SK-N-SH (cell line): Measurements from ENCODE around the gene CNPY4. TPM values are rescaled to one million over a fixed set of nuclear protein-coding genes. Genes with fewer than 3 reads are reported as not detected.

ENCODE experiments used
- CTCF ChIA-PET: fragments of 300-600, 350-600 bp; formaldehyde crosslinking; extraction: SDS; loops from one replicate; lab custom pipeline; 2021; lab: Yijun Ruan, JAX
- POLR2A ChIA-PET: fragments of 350-600 bp; sonication (Branson Sonifier 250); formaldehyde crosslinking; extraction: SDS; loops from one replicate; lab custom pipeline; 2020; ENCODE audit warnings: antibody characterized with exemption, inconsistent platforms; lab: Yijun Ruan, JAX
- DNase-seq: peaks from one replicate; pipeline ENCODE4 v3.0.0; 2012
- H2AFZ ChIP-seq: fragments of 200-600 bp; sonication (generic); 2 replicates; pipeline ENCODE4 v1.8.1; 2016; ENCODE audit warnings: antibody characterized with exemption, mild to moderate bottlenecking, low read depth
- H3F3A ChIP-seq: fragments of 200-600 bp; sonication (generic); replicated peaks from 2 replicates; pipeline ENCODE3; 2016; ENCODE audit warnings: antibody characterized with exemption, mild to moderate bottlenecking; ENCODE audit not compliant: insufficient read depth
- H3K27ac ChIP-seq, 2 experiments: fragments of 200-500 bp in 1 of 2; fragments of 200-600 bp in 1 of 2; sonication (Bioruptor generic) in 1 of 2; sonication (generic), shearing (Covaris generic) in 1 of 2; 2 replicates each; pipeline versions ENCODE4 v1.5.1 to v1.6.1; 2014 to 2016; ENCODE audit warnings: low read depth in 2 of 2, inconsistent platforms in 1 of 2, low read length in 1 of 2, mild to moderate bottlenecking in 1 of 2, mixed read lengths in 1 of 2
- H3K27me3 ChIP-seq: fragments of 200-600 bp; sonication (generic), shearing (Covaris generic); 2 replicates; pipeline ENCODE4 v1.6.1; 2016; ENCODE audit warnings: mixed run types; ENCODE audit not compliant: insufficient read depth
- H3K36me3 ChIP-seq, 2 experiments: fragments of 200-500 bp in 1 of 2; fragments of 200-600 bp in 1 of 2; sonication (Bioruptor generic) in 1 of 2; sonication (generic) in 1 of 2; replicated peaks in 1 of 2; 2 replicates each; pipeline versions ENCODE3 to v1.5.1; 2014 to 2016; ENCODE audit warnings: low read length in 1 of 2, mild to moderate bottlenecking in 1 of 2; ENCODE audit not compliant: insufficient read depth in 2 of 2, control insufficient read depth in 1 of 2
- H3K4me1 ChIP-seq, 2 experiments: fragments of 200-500 bp in 1 of 2; fragments of 200-600 bp in 1 of 2; sonication (Bioruptor generic) in 1 of 2; sonication (generic), shearing (Covaris generic) in 1 of 2; 2 replicates each; pipeline versions ENCODE4 v1.5.1 to v1.6.1; 2014 to 2016; ENCODE audit warnings: low read depth in 1 of 2, low read length in 1 of 2, mixed run types in 1 of 2; ENCODE audit not compliant: insufficient read depth in 2 of 2, control insufficient read depth in 1 of 2
- H3K4me2 ChIP-seq: fragments of 200-600 bp; sonication (generic), shearing (Covaris generic); 2 replicates; pipeline ENCODE4 v1.6.1; 2017; ENCODE audit warnings: mixed run types
- H3K4me3 ChIP-seq, 2 experiments: fragments of 200-500 bp in 1 of 2; fragments of 200-600 bp in 1 of 2; sonication (Bioruptor generic) in 1 of 2; sonication (generic), shearing (Covaris generic) in 1 of 2; 2 replicates each; pipeline versions ENCODE4 v1.5.1 to v1.8.1; 2014 to 2016; ENCODE audit warnings: low read depth in 2 of 2, inconsistent platforms in 1 of 2, low read length in 1 of 2, mild to moderate bottlenecking in 1 of 2, mixed read lengths in 1 of 2, moderate library complexity in 1 of 2
- H3K79me2 ChIP-seq: fragments of 200-600 bp; sonication (generic); 2 replicates; pipeline ENCODE4 v1.8.1; 2017; ENCODE audit warnings: mild to moderate bottlenecking; ENCODE audit not compliant: insufficient read depth
- H3K9ac ChIP-seq: fragments of 200-600 bp; sonication (generic); 2 replicates; pipeline ENCODE4 v1.6.1; 2017; ENCODE audit warnings: mixed run types
- H3K9me2 ChIP-seq: fragments of 200-600 bp; sonication (generic); 2 replicates; pipeline ENCODE4 v1.6.1; 2017; ENCODE audit warnings: mixed run types
- H3K9me3 ChIP-seq: fragments of 200-600 bp; sonication (generic); 2 replicates; pipeline ENCODE4 v1.6.1; 2017; ENCODE audit warnings: mixed run types, mild to moderate bottlenecking, moderate library complexity
- H4K20me1 ChIP-seq: fragments of 200-600 bp; sonication (generic); 2 replicates; pipeline ENCODE4 v1.6.1; 2017; ENCODE audit warnings: mild to moderate bottlenecking, mixed run types; ENCODE audit not compliant: insufficient read depth
- EZH2phosphoT487 ChIP-seq: fragments of 200-600 bp; sonication (generic); IDR thresholded peaks from 2 replicates; pipeline ENCODE4 v1.6.1; 2017; ENCODE audit warnings: low read depth, mixed run types, mild to moderate bottlenecking, antibody characterized with exemption, moderate library complexity, borderline replicate concordance
- FOSL2 ChIP-seq: IDR thresholded peaks from 2 replicates; pipeline ENCODE4 v1.4.0; 2012; ENCODE audit warnings: low read depth, mild to moderate bottlenecking, moderate library complexity, borderline replicate concordance
- NRF1 ChIP-seq: IDR thresholded peaks from 2 replicates; pipeline ENCODE4 v1.6.1; 2012; ENCODE audit warnings: low read depth, mild to moderate bottlenecking, low read length
- POLR2AphosphoS5 ChIP-seq: IDR thresholded peaks from 2 replicates; pipeline ENCODE4 v1.6.1; 2012; ENCODE audit warnings: low read depth, low read length
- RCOR1 ChIP-seq: fragments of 150-350 bp; IDR thresholded peaks from 2 replicates; pipeline ENCODE4 v1.6.1; 2017; ENCODE audit warnings: antibody characterized with exemption, low read length
- REST ChIP-seq: IDR thresholded peaks from 2 replicates; pipeline ENCODE4 v1.6.1; 2012; ENCODE audit warnings: mild to moderate bottlenecking, low read depth, low read length, moderate library complexity
- SMC3 ChIP-seq: IDR thresholded peaks from 2 replicates; pipeline ENCODE4 v1.6.1; 2012; ENCODE audit warnings: low read depth, low read length, improper control_type of control experiment
- whole genome bisulfite sequencing: methylation state at CpG from one replicate; pipeline ENCODE4 v1.1.6; 2017; ENCODE audit warnings: low lambda C conversion rate; 5-methylcytosine and 5-hydroxymethylcytosine counted together
- polyA plus RNA-seq, 3 experiments: library from polyadenylated mRNA; depleted of rRNA; stranded (reverse); fragments of >200 nt; gene quantifications; 2 replicates each; pipeline ENCODE4 v1.2.3, GENCODE V29; 2012

CNPY4 gene
- polyA plus RNA-seq, 1 of the 3 experiments (the other 2 are of a cell fraction): 52.0 TPM

GRCh38 chr7:100088621-100089457 lies 30.6 kb upstream of the CNPY4 start, which contains the start of gene COPS6 (continued):
- peak; percentile 73; the same call in 1 of the 2 replicates for TF ChIP-seq REST
- no peak for TF ChIP-seq SMC3
- TF ChIP-seq NRF1: peak; percentile 69
- TF ChIP-seq EZH2phosphoT487: no peak
- TF ChIP-seq FOSL2: no peak
- TF ChIP-seq POLR2AphosphoS5: peak; percentile 85

GRCh38 chr7:100089458-100090196 lies 29.8 kb upstream of the CNPY4 start:
- WGBS: 8% methylated on average over 7 of the region's 7 CpGs
- peak overlapping the region; percentile 64; the same call in 1 of the 2 replicates for H2AFZ ChIP-seq

More at GRCh38 chr7:100089458-100090196, 29.8 kb upstream of the CNPY4 start:
- DNase-seq: no peak
- H3K4me3 ChIP-seq: peak overlapping the region; percentile 71 to 87
- no peaks in the 10 kb centered on the region for H4K20me1 ChIP-seq
- peaks cover 32 to 33% of the 10 kb centered on the region in 2 experiments for H3K4me1 ChIP-seq
- peak overlapping the region; percentile 87 for H3K9ac ChIP-seq
- H3K27me3 ChIP-seq: no peaks in the 10 kb centered on the region
- H3K9me2 ChIP-seq: no peaks in the 10 kb centered on the region
- peaks cover 80% of the 10 kb centered on the region for H3F3A ChIP-seq
- peaks cover 38 to 45% of the 10 kb centered on the region in 2 experiments for H3K36me3 ChIP-seq
- H3K9me3 ChIP-seq: no peaks in the 10 kb centered on the region
- CTCF ChIA-PET: interaction anchor here (0.8 to 1.2 kb wide), 3 partner anchors 9 to 45 kb away, joined by 3 to 4 read pairs (median 3); partner anchors contain the start of gene AP4M1
- peaks cover 58% of the 10 kb centered on the region for H3K79me2 ChIP-seq
- POLR2A ChIA-PET: interaction anchor here (7.5 kb wide), 1 partner anchor 11 kb away, joined by 98 read pairs; the partner anchor contains the start of genes AP4M1 and MCM7
- TF ChIP-seq RCOR1: no peak
- 0 out of 2 replicates have a peak, but pooled peaks have one; percentile 4 for TF ChIP-seq FOSL2
- H3K27ac ChIP-seq: peak overlapping the region; percentile 84 to 98
- H3K4me2 ChIP-seq: peak overlapping the region; percentile 93
